A549 (cell line): ENCODE results near the gene PBX1.

Experiments
- BHLHE40 ChIP-seq: IDR thresholded peaks from 2 replicates; pipeline ENCODE4 v1.6.1; 2012; ENCODE audit warnings: low read depth, low read length, inconsistent platforms
- JUN ChIP-seq, 2 experiments: fragments of >200 bp; sonication (Bioruptor Twin); formaldehyde crosslinking; IDR thresholded peaks; 2 replicates in 1 of 2; 3 replicates in 1 of 2; pipeline ENCODE4 v1.6.1; 2016 to 2017
- MAFK ChIP-seq: fragments of 450-650 bp; IDR thresholded peaks from 2 replicates; pipeline ENCODE4 v1.6.1; 2014; ENCODE audit not compliant: partially characterized antibody
- POLR2A ChIP-seq: IDR thresholded peaks from 2 replicates; pipeline ENCODE4 v1.6.1; 2012; ENCODE audit warnings: mild to moderate bottlenecking, low read length
- RFX5 ChIP-seq: fragments of 450-650 bp; IDR thresholded peaks from 2 replicates; pipeline ENCODE4 v1.7.1; 2014; ENCODE audit warnings: antibody characterized with exemption, mild to moderate bottlenecking, moderate library complexity
- SMC3 ChIP-seq: fragments of >200 bp; sonication (Bioruptor Twin); formaldehyde crosslinking; IDR thresholded peaks from 3 replicates; pipeline ENCODE4 v1.6.1; 2018; ENCODE audit warnings: inconsistent platforms
- TF ChIP-seq, protein P1 (sequence below): IDR thresholded peaks from 2 replicates; pipeline ENCODE4 v1.6.1; 2012
- TF ChIP-seq, protein P2 (sequence below): fragments of >200 bp; sonication (Bioruptor Twin); formaldehyde crosslinking; IDR thresholded peaks from 3 replicates; pipeline ENCODE4 v1.5.1; 2016

DNA sequence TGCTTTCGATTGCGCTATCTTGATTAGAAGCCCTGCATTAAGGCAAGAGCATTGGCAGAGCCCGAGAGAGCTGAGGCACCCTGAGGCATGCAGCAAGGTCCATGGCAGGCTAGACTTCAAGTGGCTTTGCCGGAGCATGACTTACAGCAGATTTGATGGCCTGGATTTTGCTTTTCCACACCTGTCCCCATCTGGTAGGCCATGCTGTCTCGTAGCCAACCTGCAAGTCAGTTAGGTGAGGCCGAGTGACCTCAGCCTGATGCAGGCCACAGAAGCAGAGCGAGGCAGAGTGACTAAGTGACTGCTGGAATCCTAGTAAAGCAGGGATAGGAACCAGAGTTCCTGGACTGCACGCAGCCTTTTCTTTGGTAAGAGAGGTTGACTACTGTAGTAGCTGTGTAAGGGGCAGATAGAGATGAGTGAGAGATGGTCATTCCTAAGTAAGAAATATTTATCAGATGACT lies 148.9 kb downstream of the PBX1 start:
- TF ChIP-seq SMC3 (no peak), MAFK (no peak), BHLHE40 (no peak), RFX5 (no peak), JUN (IDR thresholded peaks at IDR 0.05) (no peak), POLR2A (no peak)
- TF ChIP-seq, protein P1, sequence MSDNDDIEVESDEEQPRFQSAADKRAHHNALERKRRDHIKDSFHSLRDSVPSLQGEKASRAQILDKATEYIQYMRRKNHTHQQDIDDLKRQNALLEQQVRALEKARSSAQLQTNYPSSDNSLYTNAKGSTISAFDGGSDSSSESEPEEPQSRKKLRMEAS = no peak
- TF ChIP-seq, protein P2, sequence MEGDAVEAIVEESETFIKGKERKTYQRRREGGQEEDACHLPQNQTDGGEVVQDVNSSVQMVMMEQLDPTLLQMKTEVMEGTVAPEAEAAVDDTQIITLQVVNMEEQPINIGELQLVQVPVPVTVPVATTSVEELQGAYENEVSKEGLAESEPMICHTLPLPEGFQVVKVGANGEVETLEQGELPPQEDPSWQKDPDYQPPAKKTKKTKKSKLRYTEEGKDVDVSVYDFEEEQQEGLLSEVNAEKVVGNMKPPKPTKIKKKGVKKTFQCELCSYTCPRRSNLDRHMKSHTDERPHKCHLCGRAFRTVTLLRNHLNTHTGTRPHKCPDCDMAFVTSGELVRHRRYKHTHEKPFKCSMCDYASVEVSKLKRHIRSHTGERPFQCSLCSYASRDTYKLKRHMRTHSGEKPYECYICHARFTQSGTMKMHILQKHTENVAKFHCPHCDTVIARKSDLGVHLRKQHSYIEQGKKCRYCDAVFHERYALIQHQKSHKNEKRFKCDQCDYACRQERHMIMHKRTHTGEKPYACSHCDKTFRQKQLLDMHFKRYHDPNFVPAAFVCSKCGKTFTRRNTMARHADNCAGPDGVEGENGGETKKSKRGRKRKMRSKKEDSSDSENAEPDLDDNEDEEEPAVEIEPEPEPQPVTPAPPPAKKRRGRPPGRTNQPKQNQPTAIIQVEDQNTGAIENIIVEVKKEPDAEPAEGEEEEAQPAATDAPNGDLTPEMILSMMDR = no peak
